DMS114 treated with DMSO at 0.1 percent for 48 hours (cell line): ENCODE results near the gene ARMH3.
A peak's percentile ranks its signal among the peaks of the same experiment; 100 is the strongest.

Experiments used
- DNase-seq: peaks from one replicate; lab custom pipeline; 2025; ENCODE audit not compliant: unreplicated experiment; lab: John Stamatoyannopoulos, UW

Gene ARMH3

GRCh38 chr10:101902032-101902819 is 153.7 kb downstream of the ARMH3 start:
- DNase-seq = no peak

DNA sequence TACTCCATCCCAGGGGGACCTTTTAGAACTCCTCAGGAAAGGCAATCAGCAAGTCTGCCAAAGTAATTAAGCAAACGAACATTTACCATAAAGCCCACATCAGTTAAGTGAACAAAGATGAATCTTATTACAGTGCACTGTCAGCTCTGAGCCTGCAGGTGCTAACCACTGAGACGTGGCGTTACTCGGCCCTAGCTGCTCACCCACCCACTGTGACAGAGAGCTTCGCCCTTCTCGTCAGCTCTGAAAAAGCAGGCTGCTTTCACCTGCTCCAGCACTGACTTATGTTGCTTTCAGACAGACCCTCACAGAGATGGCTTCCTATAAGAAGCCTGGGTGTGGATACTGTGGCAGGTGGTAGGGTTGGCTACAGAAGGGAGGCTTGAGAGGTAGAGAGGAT is 154.6 kb downstream of the ARMH3 start:
- DNase-seq = no peak

- DNase-seq = no peak
Observed at GRCh38 chr10:101897633-101898032, 158.3 kb downstream of the ARMH3 start.

- DNase-seq = no peak
Observed at GRCh38 chr10:101896225-101896877, 159.6 kb downstream of the ARMH3 start.

DNA sequence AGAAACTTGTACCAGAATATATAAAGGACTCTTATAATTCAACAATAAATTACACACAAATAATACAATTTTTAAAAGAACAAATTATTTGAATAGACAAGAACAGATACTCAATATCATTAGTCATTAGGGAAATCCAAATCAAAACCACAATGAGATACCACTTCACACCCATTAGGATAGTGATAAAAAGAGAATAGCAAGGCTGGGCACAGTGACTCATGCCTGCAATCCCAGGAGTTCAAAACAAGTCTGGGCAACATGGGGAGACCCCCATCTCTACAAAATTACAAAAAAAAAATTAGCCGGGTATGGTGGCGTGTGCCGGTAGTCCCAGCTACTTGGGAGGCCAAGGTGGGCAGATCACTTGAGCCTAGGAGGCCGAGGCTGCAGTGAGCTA is 160.2 kb downstream of the ARMH3 start:
- DNase-seq = no peak

- no peak for DNase-seq
Observed at GRCh38 chr10:101894742-101895141, 161.2 kb downstream of the ARMH3 start.

DNA sequence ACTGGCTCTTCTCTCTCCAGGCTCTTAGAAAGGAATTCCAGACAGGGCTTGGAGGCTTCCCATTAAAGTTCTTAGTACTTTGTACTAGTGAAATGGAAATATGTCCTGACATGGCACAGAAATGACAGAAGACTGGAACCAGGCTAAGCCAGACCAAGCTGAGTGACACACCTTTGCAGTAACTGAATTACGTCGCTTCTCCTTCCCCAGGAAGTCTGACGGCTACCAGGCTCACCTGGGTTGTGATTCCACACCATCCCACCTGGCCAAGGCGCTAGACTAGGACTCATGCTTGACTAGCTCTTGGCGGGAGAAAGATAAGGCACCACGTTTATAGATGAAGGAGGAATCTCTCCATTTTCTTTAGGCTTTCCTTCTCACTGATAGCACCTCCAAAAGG is 161.7 kb downstream of the ARMH3 start:
- DNase-seq = no peak

DNA sequence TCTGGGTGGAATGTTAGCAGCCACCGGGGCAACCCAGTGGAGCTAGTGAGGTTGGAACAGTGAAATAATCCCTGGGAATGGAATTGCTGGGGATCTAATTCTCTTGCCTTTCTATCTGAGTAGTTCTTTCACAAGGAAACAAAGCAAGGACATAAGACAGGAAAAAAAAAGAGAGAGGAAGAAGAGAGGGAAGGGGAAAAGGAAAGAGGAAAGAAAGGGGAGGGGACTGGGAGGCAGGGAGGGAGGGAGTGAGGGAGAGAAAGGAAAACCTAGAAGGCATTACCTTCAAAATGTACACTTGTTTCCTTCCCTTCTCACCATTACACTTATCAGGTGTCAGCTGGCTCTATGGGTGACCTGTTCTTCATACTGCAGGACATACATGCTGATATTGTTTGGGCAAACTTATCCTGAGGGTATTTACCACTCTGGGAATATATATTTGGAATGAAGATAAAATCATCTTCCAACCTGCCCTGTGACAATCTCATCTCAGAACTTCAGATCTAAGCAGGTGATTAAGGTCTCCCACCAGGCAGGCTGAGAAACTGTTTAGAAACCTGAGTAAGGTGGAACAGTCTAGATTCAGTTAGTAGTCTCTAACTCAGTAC is 162.4 kb downstream of the ARMH3 start:
- DNase-seq = no peak

GRCh38 chr10:101892782-101893391 is 163.1 kb downstream of the ARMH3 start:
- no peak for DNase-seq

DNA sequence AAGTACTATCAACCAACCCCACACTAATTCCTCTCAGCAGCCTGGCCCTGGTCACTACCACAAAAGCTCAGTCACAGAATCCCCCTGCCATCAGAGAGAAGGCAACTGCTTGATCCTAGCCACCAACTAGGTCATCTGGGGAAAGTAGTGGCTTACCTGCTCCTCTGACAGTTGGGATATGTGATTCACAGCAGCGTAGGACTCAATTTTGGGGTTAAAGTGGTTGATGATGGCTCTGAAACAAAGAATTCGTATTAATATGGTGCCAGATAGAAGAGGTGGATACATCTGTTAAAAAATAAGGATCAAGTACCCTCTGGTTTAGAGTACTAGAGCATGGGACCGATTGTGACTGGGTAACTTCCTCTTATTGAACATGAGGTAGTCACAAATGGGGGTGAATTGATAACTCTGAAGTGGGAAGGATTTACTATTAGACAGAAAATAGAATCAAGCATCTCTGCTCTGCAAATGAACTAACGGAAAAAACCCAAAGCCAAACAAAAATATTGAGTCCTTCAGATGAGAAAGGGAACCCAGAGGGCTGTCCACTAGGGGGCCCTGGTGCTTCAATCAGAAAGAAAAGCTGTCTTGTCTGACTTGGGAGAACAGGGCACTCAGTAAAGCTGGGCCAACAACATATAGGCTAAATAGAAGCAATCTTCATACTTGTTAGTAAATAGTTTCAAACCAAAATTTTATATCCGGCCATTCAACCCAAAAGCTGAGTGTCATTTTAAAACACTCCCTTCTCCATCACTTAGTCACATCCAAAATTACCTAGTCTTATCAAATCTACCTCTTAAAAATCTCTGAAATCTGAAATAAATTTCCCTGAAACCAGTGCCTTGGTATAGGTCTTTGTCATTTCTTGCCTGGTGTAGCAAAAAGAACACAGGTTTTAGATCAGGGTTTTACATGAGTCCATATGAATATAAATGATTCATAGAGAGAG is 166.4 kb downstream of the ARMH3 start:
- DNase-seq = peak; percentile 49

DNA sequence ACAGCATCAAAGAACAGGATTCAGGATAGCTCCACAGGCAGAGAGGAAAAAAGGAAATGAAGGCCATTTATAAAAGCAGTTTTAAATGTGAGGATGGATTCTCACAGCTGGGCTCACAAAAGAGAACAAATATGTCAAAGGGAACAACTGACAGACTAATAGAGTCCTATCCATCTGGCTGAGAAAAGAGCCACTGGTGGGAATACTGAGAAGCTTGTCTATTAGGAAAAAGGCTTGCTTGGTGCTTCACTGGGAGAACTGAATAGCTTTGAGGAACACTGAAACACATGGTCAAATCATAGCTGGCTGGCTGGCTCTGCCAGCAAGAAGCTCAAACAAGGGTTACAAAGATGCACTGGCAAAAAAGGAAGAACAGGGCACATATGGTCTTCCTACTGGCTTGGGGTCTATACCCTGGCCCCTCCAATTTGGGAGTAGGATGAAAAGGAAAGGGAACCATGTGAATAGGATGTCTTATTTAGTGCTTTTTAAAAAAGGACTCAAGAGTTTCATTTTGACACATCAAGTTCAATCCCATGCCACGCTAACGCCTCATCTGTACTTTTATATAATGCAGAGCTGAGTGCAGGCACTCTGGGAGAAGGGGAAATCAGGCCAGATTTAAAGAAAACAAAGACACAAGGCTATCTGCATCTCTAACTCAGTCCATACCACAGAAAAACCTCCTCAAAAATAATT is 167.6 kb downstream of the ARMH3 start:
- no peak for DNase-seq

DNA sequence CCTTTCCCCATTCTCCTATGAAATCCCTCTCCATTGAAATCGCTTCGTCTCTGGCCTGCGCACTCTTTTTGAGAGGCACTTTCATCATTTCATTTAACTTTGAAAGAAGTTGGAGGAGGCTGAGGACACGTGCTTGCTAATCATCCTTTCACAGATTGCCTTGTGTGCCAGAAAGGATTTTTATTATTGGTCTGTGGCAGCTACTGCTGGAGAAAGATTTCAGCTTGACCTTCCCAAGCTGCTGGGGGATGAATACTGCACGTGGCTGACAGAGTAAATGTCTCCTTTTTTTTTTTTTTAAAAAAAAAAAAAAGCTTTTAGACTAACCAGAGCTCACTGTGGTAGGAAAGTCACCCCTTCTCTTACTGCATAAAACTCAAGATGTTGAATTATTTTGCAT is 168.2 kb downstream of the ARMH3 start:
- DNase-seq = no peak

GRCh38 chr10:101886521-101887312 is 169.3 kb downstream of the ARMH3 start:
- DNase-seq = no peak

- no peak for DNase-seq
Observed at GRCh38 chr10:101881036-101881774, 174.8 kb downstream of the ARMH3 start.

DNA sequence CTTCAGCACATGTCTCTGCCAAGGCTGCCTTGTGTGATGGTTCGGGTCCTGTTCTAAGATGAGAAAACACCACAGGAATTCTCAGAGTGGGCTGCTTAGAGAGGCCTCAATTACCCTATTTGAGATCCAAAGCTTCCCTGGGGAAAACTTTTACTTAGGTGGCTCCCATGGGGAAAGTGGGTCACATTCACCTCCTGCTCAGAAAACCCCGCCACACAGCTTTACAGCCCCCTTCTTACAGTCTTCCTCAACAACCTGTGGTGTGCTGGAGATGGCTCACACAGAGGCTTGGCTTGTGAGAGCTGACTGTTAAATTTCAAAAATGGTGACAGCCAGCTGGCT is 175.8 kb downstream of the ARMH3 start:
- no peak for DNase-seq

DNA sequence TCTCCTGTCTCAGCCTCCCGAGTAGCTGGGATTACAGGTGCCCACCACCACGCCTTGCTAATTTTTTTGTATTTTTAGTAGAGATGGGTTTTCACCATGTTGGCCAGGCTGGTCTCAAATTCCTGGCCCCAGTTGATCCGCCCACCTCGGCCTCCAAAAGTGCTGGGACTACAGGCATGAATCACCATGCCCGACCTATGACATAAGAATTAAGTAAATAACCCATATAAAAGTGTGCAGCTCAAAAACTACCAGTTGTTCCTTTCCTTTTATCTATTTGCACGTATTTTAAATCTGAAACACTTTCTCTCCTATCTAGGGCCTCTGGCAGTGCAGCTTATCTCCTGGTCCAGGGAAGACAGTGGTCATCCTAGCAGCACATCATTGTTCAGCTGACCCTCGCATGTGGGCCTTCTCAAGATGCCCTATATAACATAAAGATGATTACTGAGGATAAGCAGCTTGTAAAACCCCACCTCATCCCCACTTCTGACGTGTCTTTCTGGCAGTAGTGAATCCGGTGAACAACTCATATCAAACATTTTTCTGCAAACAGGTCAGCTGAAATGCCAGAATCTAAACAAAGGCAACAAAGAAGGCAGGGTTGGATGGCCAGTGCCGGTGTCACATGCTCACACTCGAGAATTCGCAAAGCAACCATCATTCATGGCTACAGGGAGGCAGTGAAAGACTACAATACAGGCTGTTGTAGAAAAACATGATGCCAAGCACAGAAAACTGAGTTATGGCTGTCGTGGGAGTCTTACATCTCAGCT is 176.3 kb downstream of the ARMH3 start:
- no peak for DNase-seq

- DNase-seq = no peak
Observed at GRCh38 chr10:101878869-101879268, 177.1 kb downstream of the ARMH3 start.

DNA sequence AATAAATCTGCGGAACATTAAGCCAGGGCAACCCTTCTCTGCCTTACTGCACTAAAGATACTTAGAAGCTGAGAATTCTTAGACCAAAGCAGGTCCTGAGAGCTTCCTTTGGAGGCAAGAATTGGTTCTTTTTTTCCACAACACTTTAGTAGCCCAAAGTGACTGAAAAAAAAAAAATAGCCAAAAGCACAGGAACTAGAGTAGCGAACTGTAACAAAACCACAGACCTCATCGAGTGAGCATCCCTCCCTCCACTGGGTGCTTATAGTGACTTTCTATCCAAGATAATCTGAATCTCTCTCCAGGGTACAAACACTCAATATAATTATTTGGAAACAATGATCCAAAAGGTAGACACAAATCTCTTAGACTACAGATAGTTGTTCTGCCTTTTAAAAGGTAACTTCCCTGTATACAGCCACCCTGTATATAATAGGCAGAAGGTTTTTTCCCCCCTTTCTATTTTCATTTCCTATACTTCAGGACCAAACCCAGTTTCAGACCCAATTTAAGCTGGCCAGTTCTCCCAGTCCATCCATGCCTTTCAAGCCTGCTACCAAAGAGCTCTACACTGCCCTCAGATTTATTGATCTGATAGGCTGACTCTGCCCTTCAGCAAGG is 180.8 kb downstream of the ARMH3 start:
- no peak for DNase-seq
